H1 (cell line): ENCODE measurements around the gene ST6GALNAC5.

Experiments
- EGR1 ChIP-seq: IDR thresholded peaks from 2 replicates; pipeline ENCODE4 v1.6.1; 2011; ENCODE audit warnings: low read depth, low read length, borderline replicate concordance
- POLR2AphosphoS5 ChIP-seq: IDR thresholded peaks from 2 replicates; pipeline ENCODE4 v1.6.1; 2011; ENCODE audit warnings: low read depth, low read length
- SRF ChIP-seq: IDR thresholded peaks from 2 replicates; pipeline ENCODE4 v1.6.1; 2011; ENCODE audit warnings: mild to moderate bottlenecking, low read depth, low read length, moderate library complexity
- TEAD4 ChIP-seq: IDR thresholded peaks from 2 replicates; pipeline ENCODE4 v1.6.1; 2012; ENCODE audit warnings: low read depth, low read length, inconsistent platforms, mixed read lengths
- TF ChIP-seq, protein P1 (sequence below): IDR thresholded peaks from 2 replicates; pipeline ENCODE4 v1.6.1; 2012; ENCODE audit warnings: inconsistent platforms

DNA sequence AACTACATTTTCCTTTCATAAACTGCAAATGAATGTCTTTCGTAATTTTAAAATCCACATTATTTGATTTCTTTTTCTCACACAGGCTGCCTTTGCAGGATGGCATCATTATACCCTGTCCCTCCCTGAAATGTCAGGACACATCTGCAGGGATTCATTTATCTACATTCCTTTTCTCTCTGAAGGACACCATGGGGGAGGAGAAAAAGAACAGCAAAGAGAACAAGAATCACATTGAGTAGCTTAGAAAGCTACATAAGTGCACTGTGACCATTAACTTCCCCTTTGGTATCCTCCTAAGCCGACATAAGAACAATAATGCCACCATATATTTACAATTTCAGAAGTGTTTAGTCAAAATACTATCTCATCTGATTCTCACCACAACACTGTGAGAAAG, 222.5 kb downstream of the ST6GALNAC5 start:
- TF ChIP-seq POLR2AphosphoS5 (no peak), TEAD4 (no peak), SRF (no peak), EGR1 (no peak)
- TF ChIP-seq, protein P1, sequence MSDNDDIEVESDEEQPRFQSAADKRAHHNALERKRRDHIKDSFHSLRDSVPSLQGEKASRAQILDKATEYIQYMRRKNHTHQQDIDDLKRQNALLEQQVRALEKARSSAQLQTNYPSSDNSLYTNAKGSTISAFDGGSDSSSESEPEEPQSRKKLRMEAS = no peak
